GM23338 (cell line): ENCODE data around the gene TMEM200A. TPM values are rescaled to one million over a fixed set of nuclear protein-coding genes. Genes with fewer than 3 reads are reported as not detected.

Experiments used
- ATAC-seq: fragments of 200-7000 bp; cut with Tn5 transposase; 3 replicates; pipeline ENCODE4 v1.9.1; 2020
- DNase-seq: peaks from one replicate; pipeline ENCODE4 v3.0.0-alpha.2; 2015; ENCODE audit warnings: low spot score
- H2AFZ ChIP-seq: fragments of 200-600 bp; sonication (generic); 2 replicates; pipeline ENCODE4 v1.8.0; 2016; ENCODE audit warnings: antibody characterized with exemption, mild to moderate bottlenecking, moderate library complexity
- H3F3A ChIP-seq: fragments of 200-600 bp; sonication (generic); replicated peaks from 2 replicates; pipeline ENCODE4 v1.8.0; 2017; ENCODE audit warnings: antibody characterized with exemption, mixed run types, low read depth
- H3K27ac ChIP-seq: fragments of 200-600 bp; sonication (generic); 2 replicates; pipeline ENCODE4 v1.6.1; 2016; ENCODE audit warnings: low read depth
- H3K27me3 ChIP-seq: fragments of 200-600 bp; sonication (generic); 2 replicates; pipeline ENCODE4 v1.8.0; 2016; ENCODE audit warnings: mild to moderate bottlenecking, mixed run types, moderate library complexity; ENCODE audit not compliant: insufficient read depth
- H3K36me3 ChIP-seq: fragments of 200-600 bp; sonication (generic); 2 replicates; pipeline ENCODE4 v1.8.0; 2016; ENCODE audit warnings: mild to moderate bottlenecking; ENCODE audit not compliant: insufficient read depth
- H3K4me1 ChIP-seq: fragments of 200-600 bp; sonication (generic); 2 replicates; pipeline ENCODE4 v1.8.0; 2016; ENCODE audit warnings: mild to moderate bottlenecking, moderate library complexity; ENCODE audit not compliant: insufficient read depth
- H3K4me2 ChIP-seq: fragments of 200-600 bp; sonication (generic); 2 replicates; pipeline ENCODE4 v1.7.1; 2017; ENCODE audit warnings: mixed run types
- H3K4me3 ChIP-seq: fragments of 200-600 bp; sonication (generic); 2 replicates; pipeline ENCODE4 v1.6.1; 2016; ENCODE audit warnings: mixed run types
- H3K79me2 ChIP-seq: fragments of 200-600 bp; sonication (generic); replicated peaks from 2 replicates; pipeline ENCODE4 v1.8.0; 2017; ENCODE audit warnings: mild to moderate bottlenecking; ENCODE audit not compliant: insufficient read depth
- H3K9me2 ChIP-seq: fragments of 200-600 bp; sonication (generic); 2 replicates; pipeline ENCODE4 v1.8.0; 2017; ENCODE audit not compliant: insufficient read depth
- H4K20me1 ChIP-seq: fragments of 200-600 bp; sonication (generic); replicated peaks from 2 replicates; pipeline ENCODE4 v1.8.0; 2017; ENCODE audit warnings: mild to moderate bottlenecking; ENCODE audit not compliant: insufficient read depth
- H3K27ac Mint-ChIP-seq: 2 replicates; pipeline ENCODE4 v1.8.0; 2020; ENCODE audit warnings: inconsistent platforms, mild to moderate bottlenecking, moderate library complexity, mixed read lengths
- H3K27me3 Mint-ChIP-seq: 3 replicates; pipeline ENCODE4 v1.8.0; 2022; ENCODE audit warnings: low read depth, mild to moderate bottlenecking, moderate library complexity, mixed read lengths, inconsistent platforms; ENCODE audit not compliant: insufficient read depth, poor library complexity
- H3K36me3 Mint-ChIP-seq: 3 replicates; pipeline ENCODE4 v1.8.0; 2021; ENCODE audit warnings: low read depth, mild to moderate bottlenecking, inconsistent platforms, moderate library complexity, mixed read lengths
- H3K4me1 Mint-ChIP-seq: 3 replicates; pipeline ENCODE4 v1.8.0; 2020; ENCODE audit warnings: mild to moderate bottlenecking, inconsistent platforms, mixed read lengths
- H3K4me3 Mint-ChIP-seq: 3 replicates; pipeline ENCODE4 v1.8.0; 2021; ENCODE audit warnings: moderate library complexity, mild to moderate bottlenecking, inconsistent platforms, mixed read lengths
- H3K9me3 Mint-ChIP-seq: 3 replicates; pipeline ENCODE4 v1.8.0; 2020; ENCODE audit warnings: moderate library complexity, mild to moderate bottlenecking, inconsistent platforms, mixed read lengths
- CREB1 ChIP-seq: fragments of 250-450 bp; sonication (Bioruptor Pico); IDR thresholded peaks from 2 replicates; pipeline ENCODE4 v1.5.0; 2020; ENCODE audit warnings: low read depth, mild to moderate bottlenecking, moderate library complexity
- EZH2phosphoT487 ChIP-seq: fragments of 200-600 bp; sonication (generic); IDR thresholded peaks from one replicate; pipeline ENCODE4 v1.8.1; 2018; ENCODE audit warnings: antibody characterized with exemption; ENCODE audit not compliant: unreplicated experiment
- JUNB ChIP-seq: IDR thresholded peaks from one replicate; pipeline ENCODE4 v1.6.1; 2016; ENCODE audit warnings: antibody characterized with exemption; ENCODE audit not compliant: unreplicated experiment
- POLR2AphosphoS5 ChIP-seq: IDR thresholded peaks from 2 replicates; pipeline ENCODE4 v1.6.1; 2016; ENCODE audit warnings: antibody characterized with exemption, low read depth
- STAT1 ChIP-seq: IDR thresholded peaks from one replicate; pipeline ENCODE4 v1.6.1; 2016; ENCODE audit warnings: antibody characterized with exemption; ENCODE audit not compliant: unreplicated experiment
- ZNF114 ChIP-seq: fragments of 250-450 bp; sonication (Bioruptor Pico); IDR thresholded peaks from 2 replicates; pipeline ENCODE4 v1.5.0; 2020; ENCODE audit warnings: mild to moderate bottlenecking, moderate library complexity
- ZNF331 ChIP-seq: fragments of 250-450 bp; sonication (Bioruptor Pico); IDR thresholded peaks from 2 replicates; pipeline ENCODE4 v1.5.0; 2020; ENCODE audit warnings: low read depth, mild to moderate bottlenecking, moderate library complexity
- polyA plus RNA-seq: library from polyadenylated mRNA; unstranded; fragments of >200 nt; fragmentation: Nextera tagmentation; extraction: Ambion mirVana; gene quantifications from 2 replicates; pipeline ENCODE4 v1.2.1, GENCODE V29; 2016
- total RNA-seq: library from RNA; depleted of rRNA; stranded (reverse); fragments of >200 nt; shearing (Covaris generic); gene quantifications from 2 replicates; pipeline ENCODE4 v1.2.3, GENCODE V29; 2014
- TF ChIP-seq, protein P1 (sequence below): IDR thresholded peaks from 2 replicates; pipeline ENCODE4 v1.6.1; 2016; ENCODE audit warnings: antibody characterized with exemption
- TF ChIP-seq, protein P2 (sequence below), 2 experiments: fragments of 200-600 bp in 1 of 2; sonication (generic) in 1 of 2; conservative IDR thresholded peaks; 2 replicates each; pipeline versions ENCODE4 v1.5.1 to v1.6.1; 2016 to 2017; ENCODE audit warnings: antibody characterized with exemption in 2 of 2, low read depth in 2 of 2, mild to moderate bottlenecking in 2 of 2, moderate library complexity in 1 of 2
- TF ChIP-seq, protein P3 (sequence below): fragments of 250-450 bp; sonication (Bioruptor Pico); IDR thresholded peaks from 2 replicates; pipeline ENCODE4 v1.5.0; 2020; ENCODE audit warnings: mild to moderate bottlenecking, moderate library complexity
- TF ChIP-seq, protein P4 (sequence below): IDR thresholded peaks from one replicate; pipeline ENCODE4 v1.6.1; 2018; ENCODE audit warnings: antibody characterized with exemption; ENCODE audit not compliant: unreplicated experiment

Gene TMEM200A
- total and polyA plus RNA-seq, 2 experiments from 2014 or later, result 7.1 to 22.7 TPM

DNA sequence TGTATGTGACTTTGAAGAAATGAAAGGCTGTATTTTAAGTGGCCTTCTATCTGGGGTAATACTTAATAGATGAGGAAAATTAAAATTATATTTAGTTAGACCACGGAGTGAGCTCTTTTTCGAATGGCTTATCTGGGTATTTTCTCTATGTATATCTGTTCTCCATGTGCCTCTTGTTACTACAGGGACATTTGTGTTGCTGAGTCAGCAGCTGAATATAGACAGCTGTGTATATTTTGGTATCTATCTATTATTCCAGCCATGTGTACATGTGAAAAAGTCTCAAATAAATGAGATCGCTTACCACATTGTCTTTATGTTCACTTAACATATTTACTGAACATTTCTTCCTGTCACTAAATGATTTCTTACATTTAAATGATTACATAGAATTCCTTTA, 57.2 kb downstream of the TMEM200A start:
- Mint-ChIP-seq H3K27ac (no peak overlapping the region), H3K9me3 (no peaks in the 10 kb centered on the region), H3K36me3 (peaks cover 3% of the 10 kb centered on the region; the same call in 1 of the 3 replicates), H3K4me1 (peaks cover 46% of the 10 kb centered on the region), H3K27me3 (peaks cover 2% of the 10 kb centered on the region), H3K4me3 (no peak overlapping the region)
- TF ChIP-seq POLR2AphosphoS5 (no peak), STAT1 (no peak), CREB1 (CRISPR knock-in tag) (no peak), ZNF114 (no peak), ZNF331 (CRISPR knock-in tag) (no peak), JUNB (no peak), EZH2phosphoT487 (no peak)
- TF ChIP-seq, protein P1, sequence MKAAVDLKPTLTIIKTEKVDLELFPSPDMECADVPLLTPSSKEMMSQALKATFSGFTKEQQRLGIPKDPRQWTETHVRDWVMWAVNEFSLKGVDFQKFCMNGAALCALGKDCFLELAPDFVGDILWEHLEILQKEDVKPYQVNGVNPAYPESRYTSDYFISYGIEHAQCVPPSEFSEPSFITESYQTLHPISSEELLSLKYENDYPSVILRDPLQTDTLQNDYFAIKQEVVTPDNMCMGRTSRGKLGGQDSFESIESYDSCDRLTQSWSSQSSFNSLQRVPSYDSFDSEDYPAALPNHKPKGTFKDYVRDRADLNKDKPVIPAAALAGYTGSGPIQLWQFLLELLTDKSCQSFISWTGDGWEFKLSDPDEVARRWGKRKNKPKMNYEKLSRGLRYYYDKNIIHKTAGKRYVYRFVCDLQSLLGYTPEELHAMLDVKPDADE, result no peak
- TF ChIP-seq, protein P2, sequence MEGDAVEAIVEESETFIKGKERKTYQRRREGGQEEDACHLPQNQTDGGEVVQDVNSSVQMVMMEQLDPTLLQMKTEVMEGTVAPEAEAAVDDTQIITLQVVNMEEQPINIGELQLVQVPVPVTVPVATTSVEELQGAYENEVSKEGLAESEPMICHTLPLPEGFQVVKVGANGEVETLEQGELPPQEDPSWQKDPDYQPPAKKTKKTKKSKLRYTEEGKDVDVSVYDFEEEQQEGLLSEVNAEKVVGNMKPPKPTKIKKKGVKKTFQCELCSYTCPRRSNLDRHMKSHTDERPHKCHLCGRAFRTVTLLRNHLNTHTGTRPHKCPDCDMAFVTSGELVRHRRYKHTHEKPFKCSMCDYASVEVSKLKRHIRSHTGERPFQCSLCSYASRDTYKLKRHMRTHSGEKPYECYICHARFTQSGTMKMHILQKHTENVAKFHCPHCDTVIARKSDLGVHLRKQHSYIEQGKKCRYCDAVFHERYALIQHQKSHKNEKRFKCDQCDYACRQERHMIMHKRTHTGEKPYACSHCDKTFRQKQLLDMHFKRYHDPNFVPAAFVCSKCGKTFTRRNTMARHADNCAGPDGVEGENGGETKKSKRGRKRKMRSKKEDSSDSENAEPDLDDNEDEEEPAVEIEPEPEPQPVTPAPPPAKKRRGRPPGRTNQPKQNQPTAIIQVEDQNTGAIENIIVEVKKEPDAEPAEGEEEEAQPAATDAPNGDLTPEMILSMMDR (conservative IDR thresholded peaks at IDR 0.05; ENCODE audit: low read depth in 2 of 2), result no peak
- TF ChIP-seq, protein P3, sequence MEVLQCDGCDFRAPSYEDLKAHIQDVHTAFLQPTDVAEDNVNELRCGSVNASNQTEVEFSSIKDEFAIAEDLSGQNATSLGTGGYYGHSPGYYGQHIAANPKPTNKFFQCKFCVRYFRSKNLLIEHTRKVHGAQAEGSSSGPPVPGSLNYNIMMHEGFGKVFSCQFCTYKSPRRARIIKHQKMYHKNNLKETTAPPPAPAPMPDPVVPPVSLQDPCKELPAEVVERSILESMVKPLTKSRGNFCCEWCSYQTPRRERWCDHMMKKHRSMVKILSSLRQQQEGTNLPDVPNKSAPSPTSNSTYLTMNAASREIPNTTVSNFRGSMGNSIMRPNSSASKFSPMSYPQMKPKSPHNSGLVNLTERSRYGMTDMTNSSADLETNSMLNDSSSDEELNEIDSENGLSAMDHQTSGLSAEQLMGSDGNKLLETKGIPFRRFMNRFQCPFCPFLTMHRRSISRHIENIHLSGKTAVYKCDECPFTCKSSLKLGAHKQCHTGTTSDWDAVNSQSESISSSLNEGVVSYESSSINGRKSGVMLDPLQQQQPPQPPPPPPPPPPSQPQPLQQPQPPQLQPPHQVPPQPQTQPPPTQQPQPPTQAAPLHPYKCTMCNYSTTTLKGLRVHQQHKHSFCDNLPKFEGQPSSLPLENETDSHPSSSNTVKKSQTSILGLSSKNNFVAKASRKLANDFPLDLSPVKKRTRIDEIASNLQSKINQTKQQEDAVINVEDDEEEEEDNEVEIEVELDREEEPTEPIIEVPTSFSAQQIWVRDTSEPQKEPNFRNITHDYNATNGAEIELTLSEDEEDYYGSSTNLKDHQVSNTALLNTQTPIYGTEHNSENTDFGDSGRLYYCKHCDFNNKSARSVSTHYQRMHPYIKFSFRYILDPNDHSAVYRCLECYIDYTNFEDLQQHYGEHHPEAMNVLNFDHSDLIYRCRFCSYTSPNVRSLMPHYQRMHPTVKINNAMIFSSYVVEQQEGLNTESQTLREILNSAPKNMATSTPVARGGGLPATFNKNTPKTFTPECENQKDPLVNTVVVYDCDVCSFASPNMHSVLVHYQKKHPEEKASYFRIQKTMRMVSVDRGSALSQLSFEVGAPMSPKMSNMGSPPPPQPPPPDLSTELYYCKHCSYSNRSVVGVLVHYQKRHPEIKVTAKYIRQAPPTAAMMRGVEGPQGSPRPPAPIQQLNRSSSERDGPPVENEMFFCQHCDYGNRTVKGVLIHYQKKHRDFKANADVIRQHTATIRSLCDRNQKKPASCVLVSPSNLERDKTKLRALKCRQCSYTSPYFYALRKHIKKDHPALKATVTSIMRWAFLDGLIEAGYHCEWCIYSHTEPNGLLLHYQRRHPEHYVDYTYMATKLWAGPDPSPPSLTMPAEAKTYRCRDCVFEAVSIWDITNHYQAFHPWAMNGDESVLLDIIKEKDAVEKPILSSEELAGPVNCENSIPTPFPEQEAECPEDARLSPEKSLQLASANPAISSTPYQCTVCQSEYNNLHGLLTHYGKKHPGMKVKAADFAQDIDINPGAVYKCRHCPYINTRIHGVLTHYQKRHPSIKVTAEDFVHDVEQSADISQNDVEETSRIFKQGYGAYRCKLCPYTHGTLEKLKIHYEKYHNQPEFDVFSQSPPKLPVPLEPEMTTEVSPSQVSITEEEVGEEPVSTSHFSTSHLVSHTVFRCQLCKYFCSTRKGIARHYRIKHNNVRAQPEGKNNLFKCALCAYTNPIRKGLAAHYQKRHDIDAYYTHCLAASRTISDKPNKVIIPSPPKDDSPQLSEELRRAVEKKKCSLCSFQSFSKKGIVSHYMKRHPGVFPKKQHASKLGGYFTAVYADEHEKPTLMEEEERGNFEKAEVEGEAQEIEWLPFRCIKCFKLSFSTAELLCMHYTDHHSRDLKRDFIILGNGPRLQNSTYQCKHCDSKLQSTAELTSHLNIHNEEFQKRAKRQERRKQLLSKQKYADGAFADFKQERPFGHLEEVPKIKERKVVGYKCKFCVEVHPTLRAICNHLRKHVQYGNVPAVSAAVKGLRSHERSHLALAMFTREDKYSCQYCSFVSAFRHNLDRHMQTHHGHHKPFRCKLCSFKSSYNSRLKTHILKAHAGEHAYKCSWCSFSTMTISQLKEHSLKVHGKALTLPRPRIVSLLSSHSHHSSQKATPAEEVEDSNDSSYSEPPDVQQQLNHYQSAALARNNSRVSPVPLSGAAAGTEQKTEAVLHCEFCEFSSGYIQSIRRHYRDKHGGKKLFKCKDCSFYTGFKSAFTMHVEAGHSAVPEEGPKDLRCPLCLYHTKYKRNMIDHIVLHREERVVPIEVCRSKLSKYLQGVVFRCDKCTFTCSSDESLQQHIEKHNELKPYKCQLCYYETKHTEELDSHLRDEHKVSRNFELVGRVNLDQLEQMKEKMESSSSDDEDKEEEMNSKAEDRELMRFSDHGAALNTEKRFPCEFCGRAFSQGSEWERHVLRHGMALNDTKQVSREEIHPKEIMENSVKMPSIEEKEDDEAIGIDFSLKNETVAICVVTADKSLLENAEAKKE (CRISPR knock-in tag), result no peak
- TF ChIP-seq, protein P4, sequence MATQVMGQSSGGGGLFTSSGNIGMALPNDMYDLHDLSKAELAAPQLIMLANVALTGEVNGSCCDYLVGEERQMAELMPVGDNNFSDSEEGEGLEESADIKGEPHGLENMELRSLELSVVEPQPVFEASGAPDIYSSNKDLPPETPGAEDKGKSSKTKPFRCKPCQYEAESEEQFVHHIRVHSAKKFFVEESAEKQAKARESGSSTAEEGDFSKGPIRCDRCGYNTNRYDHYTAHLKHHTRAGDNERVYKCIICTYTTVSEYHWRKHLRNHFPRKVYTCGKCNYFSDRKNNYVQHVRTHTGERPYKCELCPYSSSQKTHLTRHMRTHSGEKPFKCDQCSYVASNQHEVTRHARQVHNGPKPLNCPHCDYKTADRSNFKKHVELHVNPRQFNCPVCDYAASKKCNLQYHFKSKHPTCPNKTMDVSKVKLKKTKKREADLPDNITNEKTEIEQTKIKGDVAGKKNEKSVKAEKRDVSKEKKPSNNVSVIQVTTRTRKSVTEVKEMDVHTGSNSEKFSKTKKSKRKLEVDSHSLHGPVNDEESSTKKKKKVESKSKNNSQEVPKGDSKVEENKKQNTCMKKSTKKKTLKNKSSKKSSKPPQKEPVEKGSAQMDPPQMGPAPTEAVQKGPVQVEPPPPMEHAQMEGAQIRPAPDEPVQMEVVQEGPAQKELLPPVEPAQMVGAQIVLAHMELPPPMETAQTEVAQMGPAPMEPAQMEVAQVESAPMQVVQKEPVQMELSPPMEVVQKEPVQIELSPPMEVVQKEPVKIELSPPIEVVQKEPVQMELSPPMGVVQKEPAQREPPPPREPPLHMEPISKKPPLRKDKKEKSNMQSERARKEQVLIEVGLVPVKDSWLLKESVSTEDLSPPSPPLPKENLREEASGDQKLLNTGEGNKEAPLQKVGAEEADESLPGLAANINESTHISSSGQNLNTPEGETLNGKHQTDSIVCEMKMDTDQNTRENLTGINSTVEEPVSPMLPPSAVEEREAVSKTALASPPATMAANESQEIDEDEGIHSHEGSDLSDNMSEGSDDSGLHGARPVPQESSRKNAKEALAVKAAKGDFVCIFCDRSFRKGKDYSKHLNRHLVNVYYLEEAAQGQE, result no peak
- Histone ChIP-seq H3K27ac (no peak overlapping the region), H4K20me1 (no peaks in the 10 kb centered on the region; the same call in none of the 2 replicates), H3K27me3 (no peaks in the 10 kb centered on the region), H3K4me1 (peaks cover 26% of the 10 kb centered on the region; the same call in 1 of the 2 replicates), H3K4me2 (no peak overlapping the region), H3F3A (no peaks in the 10 kb centered on the region), H2AFZ (no peak overlapping the region), H3K79me2 (0 out of 2 replicates have a peak, but pooled peaks cover 5% of the 10 kb centered on the region), H3K9me2 (no peaks in the 10 kb centered on the region), H3K4me3 (no peak overlapping the region), H3K36me3 (no peaks in the 10 kb centered on the region)
- ATAC-seq (no peak), DNase-seq (no peak)
